B cell (primary cell): ENCODE data around the gene ITIH1.

Source experiments
- CTCF ChIP-seq: fragments of 200-600 bp; IDR thresholded peaks from one replicate; pipeline ENCODE4 v1.8.0; 2022; ENCODE audit warnings: antibody characterized with exemption, mild to moderate bottlenecking
- EZH2 ChIP-seq: IDR thresholded peaks from 2 replicates; pipeline ENCODE4 v1.6.1; 2012; ENCODE audit warnings: borderline replicate concordance, low read depth, mild to moderate bottlenecking, moderate library complexity, low read length; ENCODE audit not compliant: insufficient read depth, poor library complexity, severe bottlenecking

GRCh38 chr3:52789746-52790040, 12.3 kb downstream of the ITIH1 start:
- TF ChIP-seq CTCF (no peak), EZH2 (no peak)
